H9 (cell line): ENCODE measurements around the gene CCDC85B. TPM values are rescaled to one million over a fixed set of nuclear protein-coding genes. Genes with fewer than 3 reads are reported as not detected.

Experiments
- DNase-seq: peaks from one replicate; pipeline ENCODE4 v3.0.0-alpha.2; 2017
- H2AFZ ChIP-seq: one replicate; pipeline ENCODE4 v1.6.1; 2013; ENCODE audit warnings: mild to moderate bottlenecking, low read length, control low read depth, moderate library complexity
- H2AK5ac ChIP-seq: 2 replicates; pipeline ENCODE4 v1.6.1; 2013; ENCODE audit warnings: low read length, control low read depth, mixed read lengths; ENCODE audit not compliant: insufficient read length
- H2BK120ac ChIP-seq: one replicate; pipeline ENCODE4 v1.6.1; 2013; ENCODE audit warnings: low read depth, mild to moderate bottlenecking, low read length, control low read depth, inconsistent platforms; ENCODE audit not compliant: poor library complexity, severe bottlenecking
- H2BK12ac ChIP-seq: 2 replicates; pipeline ENCODE4 v1.6.1; 2013; ENCODE audit warnings: low read length, control low read depth, mixed read lengths, low read depth; ENCODE audit not compliant: insufficient read length
- H2BK15ac ChIP-seq: 2 replicates; pipeline ENCODE4 v1.6.1; 2013; ENCODE audit warnings: low read depth, low read length, control low read depth
- H2BK20ac ChIP-seq: one replicate; pipeline ENCODE4 v1.6.1; 2013; ENCODE audit warnings: low read depth, mild to moderate bottlenecking, low read length, control low read depth, inconsistent platforms; ENCODE audit not compliant: poor library complexity, severe bottlenecking
- H2BK5ac ChIP-seq: 2 replicates; pipeline ENCODE4 v1.6.1; 2013; ENCODE audit warnings: low read length, control low read depth, mixed read lengths; ENCODE audit not compliant: insufficient read length
- H3K14ac ChIP-seq: 2 replicates; pipeline ENCODE4 v1.6.1; 2013; ENCODE audit warnings: low read length, control low read depth; ENCODE audit not compliant: insufficient read depth
- H3K18ac ChIP-seq: 2 replicates; pipeline ENCODE4 v1.6.1; 2013; ENCODE audit warnings: low read depth, mild to moderate bottlenecking, mixed read lengths, low read length, control low read depth; ENCODE audit not compliant: insufficient read length
- H3K23ac ChIP-seq: 2 replicates; pipeline ENCODE4 v1.6.1; 2013; ENCODE audit warnings: low read length, control low read depth, mixed read lengths, low read depth; ENCODE audit not compliant: insufficient read length
- H3K23me2 ChIP-seq: 2 replicates; pipeline ENCODE4 v1.6.1; 2013; ENCODE audit warnings: low read depth, mild to moderate bottlenecking, mixed read lengths, low read length, control low read depth; ENCODE audit not compliant: insufficient read length, poor library complexity, severe bottlenecking
- H3K27ac ChIP-seq: 2 replicates; pipeline ENCODE4 v1.5.1; 2013; ENCODE audit warnings: low read length, control low read depth, mixed read lengths, low read depth; ENCODE audit not compliant: insufficient read length
- H3K27me3 ChIP-seq: 2 replicates; pipeline ENCODE4 v1.6.1; 2013; ENCODE audit warnings: low read length, control low read depth, inconsistent platforms; ENCODE audit not compliant: insufficient read depth
- H3K4ac ChIP-seq: 2 replicates; pipeline ENCODE4 v1.6.1; 2013; ENCODE audit warnings: low read depth, mild to moderate bottlenecking, control low read depth, inconsistent platforms, low read length, moderate library complexity
- H3K4me1 ChIP-seq: 2 replicates; pipeline ENCODE4 v1.6.1; 2013; ENCODE audit warnings: low read length, control low read depth, inconsistent platforms; ENCODE audit not compliant: insufficient read depth
- H3K4me2 ChIP-seq: 2 replicates; pipeline ENCODE4 v1.6.1; 2013; ENCODE audit warnings: low read length, control low read depth, mixed read lengths; ENCODE audit not compliant: insufficient read length, insufficient read depth
- H3K56ac ChIP-seq: 2 replicates; pipeline ENCODE4 v1.6.1; 2013; ENCODE audit warnings: low read depth, mild to moderate bottlenecking, mixed read lengths, low read length, control low read depth; ENCODE audit not compliant: insufficient read length
- H3K79me1 ChIP-seq: 2 replicates; pipeline ENCODE4 v1.6.1; 2013; ENCODE audit warnings: low read depth, mild to moderate bottlenecking, moderate library complexity, low read length, control low read depth, inconsistent platforms; ENCODE audit not compliant: insufficient read depth, poor library complexity, severe bottlenecking
- H3K79me2 ChIP-seq: 2 replicates; pipeline ENCODE4 v1.6.1; 2013; ENCODE audit warnings: low read length, control low read depth, inconsistent platforms; ENCODE audit not compliant: insufficient read depth
- H3K9ac ChIP-seq: 2 replicates; pipeline ENCODE4 v1.6.1; 2013; ENCODE audit warnings: low read length, control low read depth, mixed read lengths; ENCODE audit not compliant: insufficient read length; ENCODE audit errors: extremely low read depth
- H3K9me3 ChIP-seq: one replicate; pipeline ENCODE4 v1.6.1; 2013; ENCODE audit warnings: low read depth, low read length, inconsistent platforms; ENCODE audit not compliant: control insufficient read depth
- H3T11ph ChIP-seq: one replicate; pipeline ENCODE4 v1.6.1; 2013; ENCODE audit warnings: mild to moderate bottlenecking, low read length, control low read depth, inconsistent platforms
- H4K20me1 ChIP-seq: one replicate; pipeline ENCODE4 v1.6.1; 2013; ENCODE audit not compliant: control insufficient read depth, insufficient read length, insufficient read depth
- H4K5ac ChIP-seq: 2 replicates; pipeline ENCODE4 v1.6.1; 2013; ENCODE audit warnings: low read depth, mild to moderate bottlenecking, mixed read lengths, low read length, control low read depth; ENCODE audit not compliant: insufficient read length
- H4K8ac ChIP-seq: replicated peaks from 2 replicates; pipeline ENCODE4 v1.6.1; 2013; ENCODE audit warnings: low read length, control low read depth, mixed read lengths, low read depth; ENCODE audit not compliant: insufficient read length
- H4K91ac ChIP-seq: 2 replicates; pipeline ENCODE4 v1.6.1; 2013; ENCODE audit warnings: low read depth, mild to moderate bottlenecking, moderate library complexity, mixed read lengths, low read length, control low read depth; ENCODE audit not compliant: insufficient read length
- H3K27ac Mint-ChIP-seq, 3 experiments: 2 replicates in 2 of 3; 3 replicates in 1 of 3; pipeline ENCODE4 v1.8.0; 2020 to 2021; ENCODE audit warnings: mixed read lengths in 3 of 3, mild to moderate bottlenecking in 1 of 3, moderate library complexity in 1 of 3
- H3K27me3 Mint-ChIP-seq: 2 replicates; pipeline ENCODE4 v1.8.0; 2021; ENCODE audit warnings: low read depth, mild to moderate bottlenecking, moderate library complexity, mixed read lengths
- H3K36me3 Mint-ChIP-seq, 3 experiments: 2 replicates in 2 of 3; 3 replicates in 1 of 3; pipeline ENCODE4 v1.8.0; 2020 to 2021; ENCODE audit warnings: low read depth in 3 of 3, mixed read lengths in 3 of 3; ENCODE audit not compliant: insufficient read depth in 1 of 3
- H3K4me1 Mint-ChIP-seq, 2 experiments: 2 replicates each; pipeline ENCODE4 v1.8.0; 2020; ENCODE audit warnings: mixed read lengths in 2 of 2
- H3K4me3 Mint-ChIP-seq, 2 experiments: 2 replicates in 1 of 2; 3 replicates in 1 of 2; pipeline ENCODE4 v1.8.0; 2020 to 2021; ENCODE audit warnings: mild to moderate bottlenecking in 2 of 2, mixed read lengths in 2 of 2, moderate library complexity in 1 of 2
- H3K9me3 Mint-ChIP-seq, 2 experiments: 2 replicates in 1 of 2; 3 replicates in 1 of 2; pipeline ENCODE4 v1.8.0; 2020; ENCODE audit warnings: mild to moderate bottlenecking in 2 of 2, mixed read lengths in 2 of 2, moderate library complexity in 1 of 2
- WGBS: extraction: QIAGEN DNeasy Blood & Tissue Kit; methylation state at CpG from one replicate; pipeline ENCODE4 v1.1.7; 2013; ENCODE audit warnings: missing lambda C conversion rate, low lambda C conversion rate, mixed read lengths; ENCODE audit not compliant: insufficient read length; ENCODE audit errors: extremely low coverage; 5-methylcytosine and 5-hydroxymethylcytosine counted together
- total RNA-seq: library from RNA; stranded (reverse); gene quantifications from 2 replicates; pipeline ENCODE4 v1.2.1, GENCODE V29; 2021
- TF ChIP-seq, protein P1 (sequence below): fragments of 200-600 bp; sonication (generic); conservative IDR thresholded peaks from 3 replicates; pipeline ENCODE4 v1.8.0; 2021; ENCODE audit warnings: antibody characterized with exemption, mild to moderate bottlenecking

CCDC85B gene
- total RNA-seq, 1 experiment from 2014 or later = 23.3 TPM

DNA sequence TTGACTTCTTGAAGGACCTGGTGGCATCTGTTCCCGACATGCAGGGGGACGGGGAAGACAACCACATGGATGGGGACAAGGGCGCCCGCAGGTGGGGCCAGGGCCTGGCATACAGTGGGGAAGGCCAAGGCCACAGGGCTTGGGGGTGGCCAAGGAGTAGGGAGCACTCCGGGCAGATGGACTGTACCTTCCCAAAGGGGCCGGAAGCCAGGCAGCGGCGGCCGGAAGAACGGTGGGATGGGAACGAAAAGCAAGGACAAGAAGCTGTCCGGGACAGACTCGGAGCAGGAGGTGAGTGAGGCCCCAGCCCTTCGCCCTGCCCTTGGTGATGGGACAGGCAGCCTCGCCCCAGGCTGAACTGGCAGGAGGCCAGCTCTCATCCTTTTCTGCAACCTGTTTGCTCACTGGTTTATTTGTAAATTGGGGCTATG lies 29.9 kb downstream of the CCDC85B start:
- Histone ChIP-seq H3K18ac (no peak overlapping the region), H3K79me1 (no peaks in the 10 kb centered on the region), H3K4me1 (no peaks in the 10 kb centered on the region), H3K56ac (no peak overlapping the region), H2AFZ (no peak overlapping the region), H3K14ac (no peak overlapping the region), H2BK5ac (no peak overlapping the region), H2BK12ac (no peak overlapping the region), H4K91ac (no peak overlapping the region), H3K27ac (no peak overlapping the region), H4K5ac (no peak overlapping the region), H3K23me2 (peaks cover 11% of the 10 kb centered on the region), H3K9ac (no peak overlapping the region), H2AK5ac (no peak overlapping the region), H3K27me3 (no peaks in the 10 kb centered on the region), H4K8ac (no peak overlapping the region), H2BK120ac (no peak overlapping the region), H2BK20ac (no peak overlapping the region), H4K20me1 (no peaks in the 10 kb centered on the region), H3T11ph (no peak overlapping the region), H3K79me2 (no peaks in the 10 kb centered on the region), H3K4me2 (peak overlapping the region; percentile 57), H3K9me3 (no peaks in the 10 kb centered on the region), H2BK15ac (no peak overlapping the region), H3K23ac (no peak overlapping the region), H3K4ac (no peak overlapping the region)
- H3K27me3 Mint-ChIP-seq = peaks cover under 1% of the 10 kb centered on the region; the same call in 1 of the 2 replicates
- H3K9me3 Mint-ChIP-seq = no peaks in the 10 kb centered on the region
- no peak for DNase-seq
- peaks cover 13 to 21% of the 10 kb centered on the region in 2 experiments for H3K4me1 Mint-ChIP-seq
- no peak overlapping the region for H3K27ac Mint-ChIP-seq
- no CpG with 5 or more reads among the region's 15 CpGs for WGBS
- TF ChIP-seq, protein P1, sequence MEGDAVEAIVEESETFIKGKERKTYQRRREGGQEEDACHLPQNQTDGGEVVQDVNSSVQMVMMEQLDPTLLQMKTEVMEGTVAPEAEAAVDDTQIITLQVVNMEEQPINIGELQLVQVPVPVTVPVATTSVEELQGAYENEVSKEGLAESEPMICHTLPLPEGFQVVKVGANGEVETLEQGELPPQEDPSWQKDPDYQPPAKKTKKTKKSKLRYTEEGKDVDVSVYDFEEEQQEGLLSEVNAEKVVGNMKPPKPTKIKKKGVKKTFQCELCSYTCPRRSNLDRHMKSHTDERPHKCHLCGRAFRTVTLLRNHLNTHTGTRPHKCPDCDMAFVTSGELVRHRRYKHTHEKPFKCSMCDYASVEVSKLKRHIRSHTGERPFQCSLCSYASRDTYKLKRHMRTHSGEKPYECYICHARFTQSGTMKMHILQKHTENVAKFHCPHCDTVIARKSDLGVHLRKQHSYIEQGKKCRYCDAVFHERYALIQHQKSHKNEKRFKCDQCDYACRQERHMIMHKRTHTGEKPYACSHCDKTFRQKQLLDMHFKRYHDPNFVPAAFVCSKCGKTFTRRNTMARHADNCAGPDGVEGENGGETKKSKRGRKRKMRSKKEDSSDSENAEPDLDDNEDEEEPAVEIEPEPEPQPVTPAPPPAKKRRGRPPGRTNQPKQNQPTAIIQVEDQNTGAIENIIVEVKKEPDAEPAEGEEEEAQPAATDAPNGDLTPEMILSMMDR = no peak
- peaks cover 1 to 25% (median 23%) of the 10 kb centered on the region in 3 experiments; a peak in 6 of 7 replicates for H3K36me3 Mint-ChIP-seq
- peak overlapping the region; percentile 84 to 93 for H3K4me3 Mint-ChIP-seq
